Measurements from ENCODE around the gene ZNF608.

- TF ChIP-seq, protein P1, sequence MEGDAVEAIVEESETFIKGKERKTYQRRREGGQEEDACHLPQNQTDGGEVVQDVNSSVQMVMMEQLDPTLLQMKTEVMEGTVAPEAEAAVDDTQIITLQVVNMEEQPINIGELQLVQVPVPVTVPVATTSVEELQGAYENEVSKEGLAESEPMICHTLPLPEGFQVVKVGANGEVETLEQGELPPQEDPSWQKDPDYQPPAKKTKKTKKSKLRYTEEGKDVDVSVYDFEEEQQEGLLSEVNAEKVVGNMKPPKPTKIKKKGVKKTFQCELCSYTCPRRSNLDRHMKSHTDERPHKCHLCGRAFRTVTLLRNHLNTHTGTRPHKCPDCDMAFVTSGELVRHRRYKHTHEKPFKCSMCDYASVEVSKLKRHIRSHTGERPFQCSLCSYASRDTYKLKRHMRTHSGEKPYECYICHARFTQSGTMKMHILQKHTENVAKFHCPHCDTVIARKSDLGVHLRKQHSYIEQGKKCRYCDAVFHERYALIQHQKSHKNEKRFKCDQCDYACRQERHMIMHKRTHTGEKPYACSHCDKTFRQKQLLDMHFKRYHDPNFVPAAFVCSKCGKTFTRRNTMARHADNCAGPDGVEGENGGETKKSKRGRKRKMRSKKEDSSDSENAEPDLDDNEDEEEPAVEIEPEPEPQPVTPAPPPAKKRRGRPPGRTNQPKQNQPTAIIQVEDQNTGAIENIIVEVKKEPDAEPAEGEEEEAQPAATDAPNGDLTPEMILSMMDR (IDR thresholded peaks at IDR 0.05; ENCODE audit: low read depth, low read length, missing input control): no peak
- TF ChIP-seq MAX (IDR thresholded peaks at IDR 0.05) (no peak), JUND (IDR thresholded peaks at IDR 0.05) (no peak), RAD21 (IDR thresholded peaks at IDR 0.05) (no peak), EGR1 (IDR thresholded peaks at IDR 0.05; ENCODE audit: low read depth in 2 of 2) (no peak), YY1 (IDR thresholded peaks at IDR 0.05) (no peak), REST (IDR thresholded peaks at IDR 0.05) (no peak)
Observed at GRCh38 chr5:124696898-124697297, 49.5 kb downstream of the ZNF608 start.

All from liver (tissue), 3 donors.